ENCODE results near the gene AADACL2. TPM values are rescaled to one million over a fixed set of nuclear protein-coding genes. Genes with fewer than 3 reads are reported as not detected.
A peak's percentile ranks its signal among the peaks of the same experiment; 100 is the strongest.

Gene AADACL2
- total and polyA plus RNA-seq, 4 donors: not detected

DNA sequence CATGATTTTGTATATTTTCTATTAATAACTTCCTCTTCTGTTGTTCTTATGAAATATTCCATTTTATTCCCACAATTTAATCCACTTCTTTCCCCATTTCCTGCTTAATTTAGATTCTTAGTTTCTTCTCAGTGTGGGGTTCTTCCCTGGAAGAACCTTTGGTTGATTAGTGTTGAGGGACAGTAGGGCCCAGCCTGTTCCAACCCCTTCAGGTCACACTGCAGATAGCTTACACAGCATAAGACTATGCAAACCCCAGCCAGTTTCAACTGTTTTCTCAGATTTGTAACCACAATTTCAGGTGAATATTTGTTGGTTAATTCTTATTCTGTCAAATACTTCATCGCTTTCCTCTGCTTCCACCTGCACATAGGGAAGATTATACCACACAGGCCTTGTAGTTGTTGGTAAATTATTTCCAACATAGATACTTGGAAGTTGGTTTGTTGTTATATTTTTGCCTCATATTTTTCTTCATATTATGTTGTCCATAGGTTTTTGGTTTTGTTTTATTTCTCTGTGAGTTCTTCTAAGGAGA, 34.7 kb downstream of the AADACL2 start:
- WGBS: 98% methylated on average over 1 of the region's 1 CpG
- Histone ChIP-seq H3K9me3 (ENCODE audit: control insufficient read depth in 4 of 4, low read length in 3 of 4) (no peaks in the 10 kb centered on the region), H3K4me3 (ENCODE audit: low read depth in 1 of 3, low read length in 3 of 3) (no peak overlapping the region), H3K27me3 (ENCODE audit: control insufficient read depth in 4 of 4, insufficient read depth in 4 of 4, low read length in 3 of 4) (no peaks in the 10 kb centered on the region), H3K9ac (ENCODE audit: low read depth in 1 of 2, low read length in 2 of 2) (no peak overlapping the region), H3K27ac (ENCODE audit: low read depth in 1 of 2, low read length in 2 of 2) (no peak overlapping the region), H3K36me3 (ENCODE audit: control insufficient read depth in 4 of 4, insufficient read depth in 3 of 4, low read depth in 1 of 4, low read length in 3 of 4) (no peaks in the 10 kb centered on the region), H3K4me1 (ENCODE audit: control insufficient read depth in 4 of 4, insufficient read depth in 4 of 4, low read length in 3 of 4) (peaks cover 2 to 28% (median 7%) of the 10 kb centered on the region in 4 donors)
- TF ChIP-seq, protein P1, sequence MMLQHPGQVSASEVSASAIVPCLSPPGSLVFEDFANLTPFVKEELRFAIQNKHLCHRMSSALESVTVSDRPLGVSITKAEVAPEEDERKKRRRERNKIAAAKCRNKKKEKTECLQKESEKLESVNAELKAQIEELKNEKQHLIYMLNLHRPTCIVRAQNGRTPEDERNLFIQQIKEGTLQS (IDR thresholded peaks at IDR 0.05): no peak
- TF ChIP-seq EGR1 (IDR thresholded peaks at IDR 0.05; ENCODE audit: low read depth in 2 of 2) (no peak), RXRA (IDR thresholded peaks at IDR 0.05) (no peak), RAD21 (IDR thresholded peaks at IDR 0.05) (no peak), TAF1 (conservative IDR thresholded peaks at IDR 0.05) (no peak)
- no peak for DNase-seq (ENCODE audit: low spot score)

DNA sequence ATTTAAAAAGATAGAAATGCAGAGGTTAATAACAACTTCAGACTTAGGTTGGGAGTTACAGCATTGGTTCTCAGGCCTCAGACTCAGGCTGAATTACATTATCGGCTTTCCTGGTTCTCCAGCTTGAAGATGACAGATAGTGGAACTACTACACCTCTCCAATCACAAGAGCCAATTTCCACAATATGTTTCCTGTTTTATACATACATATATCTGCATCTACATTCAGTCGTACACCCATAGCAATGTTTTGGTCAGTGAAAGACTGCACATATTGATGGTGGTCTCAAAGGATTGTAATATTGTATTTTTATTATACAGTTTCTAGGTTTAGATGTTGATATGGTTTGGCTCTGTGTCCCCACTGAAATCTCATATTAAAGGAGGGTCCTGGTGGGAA, 35.4 kb downstream of the AADACL2 start:
- 85% methylated on average over 2 of the region's 2 CpGs for WGBS
- TF ChIP-seq RXRA (IDR thresholded peaks at IDR 0.05) (no peak), NR2F2 (IDR thresholded peaks at IDR 0.05) (no peak)
- Histone ChIP-seq H3K27ac (ENCODE audit: low read depth in 1 of 2, low read length in 2 of 2) (peak overlapping the region in 1 of 2 donors; percentile 75), H3K36me3 (ENCODE audit: control insufficient read depth in 4 of 4, insufficient read depth in 3 of 4, low read depth in 1 of 4, low read length in 3 of 4) (no peaks in the 10 kb centered on the region), H3K4me1 (ENCODE audit: control insufficient read depth in 4 of 4, insufficient read depth in 4 of 4, low read length in 3 of 4) (peaks cover 2 to 28% (median 7%) of the 10 kb centered on the region in 4 donors), H3K4me3 (ENCODE audit: low read depth in 1 of 3, low read length in 3 of 3) (no peak overlapping the region), H3K9me3 (ENCODE audit: control insufficient read depth in 4 of 4, low read length in 3 of 4) (no peaks in the 10 kb centered on the region), H3K9ac (ENCODE audit: low read depth in 1 of 2, low read length in 2 of 2) (no peak overlapping the region), H3K27me3 (ENCODE audit: control insufficient read depth in 4 of 4, insufficient read depth in 4 of 4, low read length in 3 of 4) (no peaks in the 10 kb centered on the region)
- DNase-seq (ENCODE audit: low spot score): no peak

DNA sequence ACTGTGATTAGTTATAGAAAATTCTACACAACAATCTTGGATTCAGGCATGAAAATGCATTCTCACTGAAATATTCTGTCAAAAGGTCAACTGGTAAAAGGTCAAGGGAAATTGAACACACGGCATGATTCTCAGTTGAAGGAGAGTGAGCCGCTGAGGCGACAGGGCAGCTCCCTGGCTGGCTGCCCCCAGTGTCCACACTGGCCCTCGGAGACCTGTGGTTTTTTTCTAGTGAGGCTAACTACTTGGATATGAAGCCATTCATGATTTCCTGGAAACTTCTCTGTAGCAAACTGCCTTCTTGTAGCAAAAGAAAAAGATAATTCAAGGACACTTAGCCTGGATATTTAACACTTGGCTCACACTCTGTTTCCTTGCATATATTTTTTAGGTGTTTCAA, 37.2 kb downstream of the AADACL2 start:
- Histone ChIP-seq H3K9me3 (ENCODE audit: control insufficient read depth in 4 of 4, low read length in 3 of 4) (no peaks in the 10 kb centered on the region), H3K27me3 (ENCODE audit: control insufficient read depth in 4 of 4, insufficient read depth in 4 of 4, low read length in 3 of 4) (no peaks in the 10 kb centered on the region), H3K9ac (ENCODE audit: low read depth in 1 of 2, low read length in 2 of 2) (peak overlapping the region in 1 of 2 donors; percentile 87), H3K36me3 (ENCODE audit: control insufficient read depth in 4 of 4, insufficient read depth in 3 of 4, low read depth in 1 of 4, low read length in 3 of 4) (no peaks in the 10 kb centered on the region), H3K27ac (ENCODE audit: low read depth in 1 of 2, low read length in 2 of 2) (peak overlapping the region; percentile 61 to 75), H3K4me1 (ENCODE audit: control insufficient read depth in 4 of 4, insufficient read depth in 4 of 4, low read length in 3 of 4) (peaks cover 3 to 33% (median 7%) of the 10 kb centered on the region in 4 donors), H3K4me3 (ENCODE audit: low read depth in 1 of 3, low read length in 3 of 3) (peak overlapping the region; percentile 14 to 37 (median 15))
- TF ChIP-seq, protein P1 (IDR thresholded peaks at IDR 0.05): no peak
- peak; percentile 16 for TF ChIP-seq FOXA2 (IDR thresholded peaks at IDR 0.05)
- peak; percentile 78 for TF ChIP-seq NR2F2 (IDR thresholded peaks at IDR 0.05)
- TF ChIP-seq, protein P2, sequence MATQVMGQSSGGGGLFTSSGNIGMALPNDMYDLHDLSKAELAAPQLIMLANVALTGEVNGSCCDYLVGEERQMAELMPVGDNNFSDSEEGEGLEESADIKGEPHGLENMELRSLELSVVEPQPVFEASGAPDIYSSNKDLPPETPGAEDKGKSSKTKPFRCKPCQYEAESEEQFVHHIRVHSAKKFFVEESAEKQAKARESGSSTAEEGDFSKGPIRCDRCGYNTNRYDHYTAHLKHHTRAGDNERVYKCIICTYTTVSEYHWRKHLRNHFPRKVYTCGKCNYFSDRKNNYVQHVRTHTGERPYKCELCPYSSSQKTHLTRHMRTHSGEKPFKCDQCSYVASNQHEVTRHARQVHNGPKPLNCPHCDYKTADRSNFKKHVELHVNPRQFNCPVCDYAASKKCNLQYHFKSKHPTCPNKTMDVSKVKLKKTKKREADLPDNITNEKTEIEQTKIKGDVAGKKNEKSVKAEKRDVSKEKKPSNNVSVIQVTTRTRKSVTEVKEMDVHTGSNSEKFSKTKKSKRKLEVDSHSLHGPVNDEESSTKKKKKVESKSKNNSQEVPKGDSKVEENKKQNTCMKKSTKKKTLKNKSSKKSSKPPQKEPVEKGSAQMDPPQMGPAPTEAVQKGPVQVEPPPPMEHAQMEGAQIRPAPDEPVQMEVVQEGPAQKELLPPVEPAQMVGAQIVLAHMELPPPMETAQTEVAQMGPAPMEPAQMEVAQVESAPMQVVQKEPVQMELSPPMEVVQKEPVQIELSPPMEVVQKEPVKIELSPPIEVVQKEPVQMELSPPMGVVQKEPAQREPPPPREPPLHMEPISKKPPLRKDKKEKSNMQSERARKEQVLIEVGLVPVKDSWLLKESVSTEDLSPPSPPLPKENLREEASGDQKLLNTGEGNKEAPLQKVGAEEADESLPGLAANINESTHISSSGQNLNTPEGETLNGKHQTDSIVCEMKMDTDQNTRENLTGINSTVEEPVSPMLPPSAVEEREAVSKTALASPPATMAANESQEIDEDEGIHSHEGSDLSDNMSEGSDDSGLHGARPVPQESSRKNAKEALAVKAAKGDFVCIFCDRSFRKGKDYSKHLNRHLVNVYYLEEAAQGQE (IDR thresholded peaks at IDR 0.05): peak; percentile 21
- no peak for TF ChIP-seq FOXA1 (IDR thresholded peaks at IDR 0.05)
- no peak for TF ChIP-seq EGR1 (IDR thresholded peaks at IDR 0.05; ENCODE audit: low read depth in 2 of 2)
- TF ChIP-seq, protein P3, sequence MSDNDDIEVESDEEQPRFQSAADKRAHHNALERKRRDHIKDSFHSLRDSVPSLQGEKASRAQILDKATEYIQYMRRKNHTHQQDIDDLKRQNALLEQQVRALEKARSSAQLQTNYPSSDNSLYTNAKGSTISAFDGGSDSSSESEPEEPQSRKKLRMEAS (IDR thresholded peaks at IDR 0.05): peak; percentile 20
- TF ChIP-seq HNF4G (IDR thresholded peaks at IDR 0.05): peak; percentile 23
- TF ChIP-seq HNF4A (conservative IDR thresholded peaks at IDR 0.05): peak; percentile 49 to 59
- TF ChIP-seq TAF1 (conservative IDR thresholded peaks at IDR 0.05): peak; percentile 57
- peak; percentile 24 to 48 for TF ChIP-seq RAD21 (IDR thresholded peaks at IDR 0.05)
- TF ChIP-seq, protein P4, sequence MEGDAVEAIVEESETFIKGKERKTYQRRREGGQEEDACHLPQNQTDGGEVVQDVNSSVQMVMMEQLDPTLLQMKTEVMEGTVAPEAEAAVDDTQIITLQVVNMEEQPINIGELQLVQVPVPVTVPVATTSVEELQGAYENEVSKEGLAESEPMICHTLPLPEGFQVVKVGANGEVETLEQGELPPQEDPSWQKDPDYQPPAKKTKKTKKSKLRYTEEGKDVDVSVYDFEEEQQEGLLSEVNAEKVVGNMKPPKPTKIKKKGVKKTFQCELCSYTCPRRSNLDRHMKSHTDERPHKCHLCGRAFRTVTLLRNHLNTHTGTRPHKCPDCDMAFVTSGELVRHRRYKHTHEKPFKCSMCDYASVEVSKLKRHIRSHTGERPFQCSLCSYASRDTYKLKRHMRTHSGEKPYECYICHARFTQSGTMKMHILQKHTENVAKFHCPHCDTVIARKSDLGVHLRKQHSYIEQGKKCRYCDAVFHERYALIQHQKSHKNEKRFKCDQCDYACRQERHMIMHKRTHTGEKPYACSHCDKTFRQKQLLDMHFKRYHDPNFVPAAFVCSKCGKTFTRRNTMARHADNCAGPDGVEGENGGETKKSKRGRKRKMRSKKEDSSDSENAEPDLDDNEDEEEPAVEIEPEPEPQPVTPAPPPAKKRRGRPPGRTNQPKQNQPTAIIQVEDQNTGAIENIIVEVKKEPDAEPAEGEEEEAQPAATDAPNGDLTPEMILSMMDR (IDR thresholded peaks at IDR 0.05; ENCODE audit: low read depth, low read length, missing input control): no peak
- TF ChIP-seq GABPA (IDR thresholded peaks at IDR 0.05 in 1 of 2, conservative IDR thresholded peaks at IDR 0.05 in 1 of 2): no peak
- peak; percentile 69 to 71 for TF ChIP-seq RXRA (IDR thresholded peaks at IDR 0.05)
- no peak for TF ChIP-seq YY1 (IDR thresholded peaks at IDR 0.05)
- TF ChIP-seq, protein P5, sequence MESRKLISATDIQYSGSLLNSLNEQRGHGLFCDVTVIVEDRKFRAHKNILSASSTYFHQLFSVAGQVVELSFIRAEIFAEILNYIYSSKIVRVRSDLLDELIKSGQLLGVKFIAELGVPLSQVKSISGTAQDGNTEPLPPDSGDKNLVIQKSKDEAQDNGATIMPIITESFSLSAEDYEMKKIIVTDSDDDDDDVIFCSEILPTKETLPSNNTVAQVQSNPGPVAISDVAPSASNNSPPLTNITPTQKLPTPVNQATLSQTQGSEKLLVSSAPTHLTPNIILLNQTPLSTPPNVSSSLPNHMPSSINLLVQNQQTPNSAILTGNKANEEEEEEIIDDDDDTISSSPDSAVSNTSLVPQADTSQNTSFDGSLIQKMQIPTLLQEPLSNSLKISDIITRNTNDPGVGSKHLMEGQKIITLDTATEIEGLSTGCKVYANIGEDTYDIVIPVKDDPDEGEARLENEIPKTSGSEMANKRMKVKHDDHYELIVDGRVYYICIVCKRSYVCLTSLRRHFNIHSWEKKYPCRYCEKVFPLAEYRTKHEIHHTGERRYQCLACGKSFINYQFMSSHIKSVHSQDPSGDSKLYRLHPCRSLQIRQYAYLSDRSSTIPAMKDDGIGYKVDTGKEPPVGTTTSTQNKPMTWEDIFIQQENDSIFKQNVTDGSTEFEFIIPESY (IDR thresholded peaks at IDR 0.05): no peak
- no peak for TF ChIP-seq JUND (IDR thresholded peaks at IDR 0.05)
- TF ChIP-seq SP1 (IDR thresholded peaks at IDR 0.05): peak; percentile 42
- WGBS: 19% methylated on average over 4 of the region's 4 CpGs
- DNase-seq (ENCODE audit: low spot score): peak; percentile 34

All from liver (tissue), 9 donors.